NCI-H146 (cell line): ENCODE data around the gene ZNF804B.
A peak's percentile ranks its signal among the peaks of the same experiment; 100 is the strongest.

Experiments
- DNase-seq: peaks from one replicate; lab custom pipeline; 2025; lab: John Stamatoyannopoulos, UW

Gene ZNF804B

GRCh38 chr7:88835147-88835728, 75.7 kb downstream of the ZNF804B start:
- peak; percentile 20 for DNase-seq

- no peak for DNase-seq
Observed at GRCh38 chr7:88842201-88842600, 82.7 kb downstream of the ZNF804B start.

- no peak for DNase-seq
Observed at GRCh38 chr7:88845091-88845490, 85.6 kb downstream of the ZNF804B start.

GRCh38 chr7:88851220-88851619, 91.7 kb downstream of the ZNF804B start:
- DNase-seq, result no peak

GRCh38 chr7:88859288-88859687, 99.8 kb downstream of the ZNF804B start:
- DNase-seq, result no peak

- DNase-seq, result no peak
Observed at GRCh38 chr7:88866265-88866863, 106.9 kb downstream of the ZNF804B start.

GRCh38 chr7:88867158-88867557, 107.7 kb downstream of the ZNF804B start:
- no peak for DNase-seq

- DNase-seq, result no peak
Observed at GRCh38 chr7:88868456-88868855, 109.0 kb downstream of the ZNF804B start.

- no peak for DNase-seq
Observed at GRCh38 chr7:88881136-88881535, 121.6 kb downstream of the ZNF804B start.

GRCh38 chr7:88885131-88885530, 125.6 kb downstream of the ZNF804B start:
- DNase-seq, result no peak

- no peak for DNase-seq
Observed at GRCh38 chr7:88888684-88889083, 129.2 kb downstream of the ZNF804B start.

- DNase-seq, result no peak
Observed at GRCh38 chr7:88910516-88910915, 151.0 kb downstream of the ZNF804B start.

- DNase-seq, result no peak
Observed at GRCh38 chr7:88912852-88913251, 153.4 kb downstream of the ZNF804B start.

- DNase-seq, result no peak
Observed at GRCh38 chr7:88915615-88916014, 156.1 kb downstream of the ZNF804B start.

GRCh38 chr7:88919478-88920131, 160.1 kb downstream of the ZNF804B start:
- DNase-seq, result no peak

- no peak for DNase-seq
Observed at GRCh38 chr7:88922944-88923343, 163.4 kb downstream of the ZNF804B start.

- no peak for DNase-seq
Observed at GRCh38 chr7:88928276-88928675, 168.8 kb downstream of the ZNF804B start.

GRCh38 chr7:88929719-88930118, 170.2 kb downstream of the ZNF804B start:
- DNase-seq, result no peak

- no peak for DNase-seq
Observed at GRCh38 chr7:88933285-88933684, 173.8 kb downstream of the ZNF804B start.

GRCh38 chr7:88942815-88943501, 183.5 kb downstream of the ZNF804B start:
- DNase-seq, result no peak

- no peak for DNase-seq
Observed at GRCh38 chr7:88951826-88952225, 192.3 kb downstream of the ZNF804B start.

- DNase-seq, result no peak
Observed at GRCh38 chr7:88964418-88964817, 204.9 kb downstream of the ZNF804B start.

GRCh38 chr7:88965371-88965770, 205.9 kb downstream of the ZNF804B start:
- DNase-seq, result no peak
